Breast epithelium (tissue), 4 donors: ENCODE measurements around the gene GNGT1. TPM values are rescaled to one million over a fixed set of nuclear protein-coding genes. Genes with fewer than 3 reads are reported as not detected.

ENCODE experiments used
- DNase-seq, 2 donors: peaks; one replicate each; pipeline ENCODE4 v3.0.0-alpha.2; 2019; ENCODE audit warnings: low spot score in 2 of 2
- H3K27ac ChIP-seq, 2 donors: fragments of 200-600 bp; sonication (generic) in 1 of 2; one replicate each; pipeline ENCODE4 v1.5.1; 2016 to 2019; ENCODE audit warnings: mild to moderate bottlenecking in 1 of 2
- H3K27me3 ChIP-seq, 2 donors: fragments of 200-600 bp; sonication (generic) in 1 of 2; one replicate each; pipeline versions ENCODE4 v1.5.1 to v1.6.0; 2017 to 2019; ENCODE audit warnings: control low read depth in 1 of 2, mild to moderate bottlenecking in 1 of 2
- H3K36me3 ChIP-seq: fragments of 200-600 bp; one replicate; pipeline ENCODE4 v1.5.1; 2019
- H3K4me1 ChIP-seq, 2 donors: fragments of 200-600 bp; sonication (generic); one replicate each; pipeline ENCODE4 v1.5.1; 2016 to 2019; ENCODE audit warnings: control low read depth in 1 of 2
- H3K4me3 ChIP-seq, 3 donors: fragments of 200-600 bp; sonication (generic); 1 replicate in 2 of 3; 2 replicates in 1 of 3; pipeline ENCODE4 v1.5.1; 2016 to 2019; ENCODE audit warnings: mild to moderate bottlenecking in 3 of 3, moderate library complexity in 2 of 3
- H3K9me3 ChIP-seq, 2 donors: fragments of 200-600 bp; sonication (generic) in 1 of 2; one replicate each; pipeline ENCODE4 v1.5.1; 2016 to 2019; ENCODE audit warnings: control low read depth in 1 of 2
- CTCF ChIP-seq, 3 donors: fragments of 450-650 bp; IDR thresholded peaks; one replicate each; pipeline ENCODE4 v1.5.1; 2016 to 2017; ENCODE audit warnings: antibody characterized with exemption in 3 of 3, mild to moderate bottlenecking in 3 of 3, moderate library complexity in 3 of 3
- POLR2A ChIP-seq: fragments of 450-650 bp; IDR thresholded peaks from one replicate; pipeline ENCODE4 v1.6.1; 2016; ENCODE audit warnings: antibody characterized with exemption, mild to moderate bottlenecking, moderate library complexity
- POLR2AphosphoS5 ChIP-seq, 3 donors: sonication (generic); formaldehyde crosslinking; IDR thresholded peaks; one replicate each; pipeline ENCODE4 v1.6.1; 2017; ENCODE audit warnings: antibody characterized with exemption in 3 of 3
- intact Hi-C: fragments of 100-400 bp; cut with DNase I; formaldehyde crosslinking; loops from one replicate; pipeline ENCODE4 v1.15.1; 2023; ENCODE audit warnings: low total_unique reads
- total RNA-seq, 3 donors: library from RNA; depleted of rRNA; stranded (reverse); fragments of >200 nt; gene quantifications; one replicate each; pipeline ENCODE4 v1.1.0, GENCODE V29; 2016

Gene GNGT1
- total RNA-seq, 3 donors from 2014 or later = not detected

GRCh38 chr7:93866886-93867285 is 39.5 kb upstream of the GNGT1 start:
- DNase-seq = no peak
- Histone ChIP-seq H3K27me3 (no peaks in the 10 kb centered on the region), H3K9me3 (no peaks in the 10 kb centered on the region), H3K4me1 (no peaks in the 10 kb centered on the region), H3K27ac (no peak overlapping the region), H3K36me3 (no peaks in the 10 kb centered on the region), H3K4me3 (no peak overlapping the region)
- intact Hi-C loops = no loop called here
- TF ChIP-seq CTCF (IDR thresholded peaks at IDR 0.05) = no peak
- TF ChIP-seq POLR2AphosphoS5 (IDR thresholded peaks at IDR 0.05) = no peak
- no peak for TF ChIP-seq POLR2A

GRCh38 chr7:93873998-93874574 is 32.3 kb upstream of the GNGT1 start:
- TF ChIP-seq CTCF (IDR thresholded peaks at IDR 0.05) = no peak
- no peak for TF ChIP-seq POLR2AphosphoS5 (IDR thresholded peaks at IDR 0.05)
- no peak for TF ChIP-seq POLR2A
- H3K27ac ChIP-seq = no peak overlapping the region
- H3K36me3 ChIP-seq = no peaks in the 10 kb centered on the region
- H3K4me1 ChIP-seq = no peaks in the 10 kb centered on the region
- no peak overlapping the region for H3K4me3 ChIP-seq
- no peaks in the 10 kb centered on the region for H3K9me3 ChIP-seq
- DNase-seq = no peak
- no peaks in the 10 kb centered on the region for H3K27me3 ChIP-seq
- intact Hi-C loops = no loop called here

GRCh38 chr7:93877742-93878141 is 28.6 kb upstream of the GNGT1 start:
- TF ChIP-seq POLR2AphosphoS5 (IDR thresholded peaks at IDR 0.05) (no peak), POLR2A (no peak), CTCF (IDR thresholded peaks at IDR 0.05) (no peak)
- DNase-seq = no peak
- H3K36me3 ChIP-seq = no peaks in the 10 kb centered on the region
- H3K27ac ChIP-seq = no peak overlapping the region
- no peaks in the 10 kb centered on the region for H3K4me1 ChIP-seq
- no peaks in the 10 kb centered on the region for H3K27me3 ChIP-seq
- intact Hi-C loops = no loop called here
- no peak overlapping the region for H3K4me3 ChIP-seq
- H3K9me3 ChIP-seq = no peaks in the 10 kb centered on the region

GRCh38 chr7:93879356-93879755 is 27.0 kb upstream of the GNGT1 start:
- no peaks in the 10 kb centered on the region for H3K36me3 ChIP-seq
- TF ChIP-seq CTCF (IDR thresholded peaks at IDR 0.05) = no peak
- no peak for TF ChIP-seq POLR2A
- TF ChIP-seq POLR2AphosphoS5 (IDR thresholded peaks at IDR 0.05) = no peak
- DNase-seq = no peak
- no peaks in the 10 kb centered on the region for H3K9me3 ChIP-seq
- intact Hi-C loops = no loop called here
- no peak overlapping the region for H3K4me3 ChIP-seq
- H3K27me3 ChIP-seq = no peaks in the 10 kb centered on the region
- H3K4me1 ChIP-seq = no peaks in the 10 kb centered on the region
- no peak overlapping the region for H3K27ac ChIP-seq

GRCh38 chr7:93882468-93882867 is 23.9 kb upstream of the GNGT1 start:
- Histone ChIP-seq H3K27me3 (no peaks in the 10 kb centered on the region), H3K4me1 (no peaks in the 10 kb centered on the region), H3K4me3 (no peak overlapping the region), H3K9me3 (no peaks in the 10 kb centered on the region), H3K27ac (no peak overlapping the region), H3K36me3 (no peaks in the 10 kb centered on the region)
- TF ChIP-seq CTCF (IDR thresholded peaks at IDR 0.05) (no peak), POLR2AphosphoS5 (IDR thresholded peaks at IDR 0.05) (no peak), POLR2A (no peak)
- no peak for DNase-seq
- intact Hi-C loops = no loop called here
